Measurements from ENCODE around the gene UBE2N.
A peak's percentile ranks its signal among the peaks of the same experiment; 100 is the strongest.
"Not testable (repeated sequence)": the region's sequence is repeated elsewhere in the genome, so short reads cannot be mapped to it uniquely, and the experiment has no call there.

Gene UBE2N

DNA sequence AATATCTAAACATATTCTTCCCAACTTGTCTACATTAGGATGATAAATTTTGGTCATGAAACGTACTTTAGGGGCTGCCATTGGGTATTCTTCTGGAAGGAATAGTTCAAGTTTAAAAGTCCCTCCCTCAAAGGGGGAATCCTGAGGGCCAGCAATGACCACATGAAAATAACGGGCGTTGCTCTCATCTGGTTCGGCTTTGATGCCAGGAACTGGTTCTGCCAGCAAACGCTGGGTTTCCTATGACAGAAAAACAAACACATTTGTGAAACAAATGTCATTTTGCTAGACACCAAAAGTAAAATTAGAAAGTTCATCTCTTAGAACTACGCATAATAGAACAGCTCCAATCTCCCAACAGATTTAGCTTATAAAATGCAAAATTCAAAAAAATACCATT is 30.7 kb downstream of the UBE2N start:
- DNase-seq (ENCODE audit: low read depth), result not testable (repeated sequence)

DNA sequence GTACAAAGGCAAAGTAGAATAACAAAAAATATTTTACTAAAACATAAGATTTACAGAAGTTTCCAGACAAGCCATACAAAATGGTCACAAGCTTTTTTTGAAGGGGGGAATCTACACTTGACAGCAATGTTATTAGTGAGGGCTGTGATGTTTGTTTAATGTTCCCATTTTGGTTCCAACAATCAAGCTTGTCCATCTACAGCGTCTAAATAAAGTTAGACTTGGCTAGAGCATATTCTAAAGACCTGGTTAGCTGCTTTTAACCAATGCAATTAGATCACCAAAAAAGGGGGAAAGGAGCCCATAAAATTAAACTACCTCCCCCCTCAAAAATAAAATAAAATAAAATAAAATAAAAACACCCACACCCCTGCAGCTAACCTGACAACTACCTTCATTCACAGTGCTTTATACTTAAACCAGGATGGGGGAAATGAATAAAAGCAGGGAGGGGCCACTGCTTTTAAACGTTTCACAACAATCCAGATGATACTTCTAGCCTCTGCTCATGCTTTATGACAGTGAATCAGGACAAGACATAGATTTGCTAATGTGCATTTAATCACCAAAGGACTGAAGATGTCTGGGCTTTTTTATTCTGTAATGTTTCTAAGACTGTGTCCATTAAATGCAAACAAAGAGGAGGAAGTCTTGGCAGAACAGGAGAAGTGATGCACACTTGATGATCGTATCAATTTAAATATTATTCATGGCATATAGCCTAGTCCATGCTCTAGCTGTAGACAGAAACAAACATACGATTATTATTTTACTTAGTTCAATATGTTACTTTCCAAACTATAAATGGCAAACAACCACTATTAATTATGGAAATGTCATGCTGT is 32.2 kb downstream of the UBE2N start:
- DNase-seq (ENCODE audit: low read depth), result not testable (repeated sequence)

DNA sequence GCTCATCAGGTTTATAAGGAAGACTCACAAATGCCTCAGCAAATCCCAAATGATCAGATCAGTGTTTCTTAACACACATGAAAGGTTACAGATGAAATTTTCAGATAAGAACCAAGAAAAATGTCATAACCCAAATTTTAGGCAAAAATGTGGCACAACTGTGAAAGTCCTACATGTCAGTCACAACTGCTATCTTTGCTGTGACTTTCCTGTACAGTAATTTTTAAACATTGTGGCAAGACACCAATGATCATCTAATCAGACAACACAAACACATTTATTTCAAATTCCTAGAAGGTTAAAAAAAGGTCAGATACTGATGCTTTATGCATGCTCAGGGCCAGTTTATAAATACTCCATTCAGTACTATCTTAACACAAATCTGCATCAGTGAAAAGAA is 32.9 kb downstream of the UBE2N start:
- no peak for DNase-seq (ENCODE audit: low read depth)

DNA sequence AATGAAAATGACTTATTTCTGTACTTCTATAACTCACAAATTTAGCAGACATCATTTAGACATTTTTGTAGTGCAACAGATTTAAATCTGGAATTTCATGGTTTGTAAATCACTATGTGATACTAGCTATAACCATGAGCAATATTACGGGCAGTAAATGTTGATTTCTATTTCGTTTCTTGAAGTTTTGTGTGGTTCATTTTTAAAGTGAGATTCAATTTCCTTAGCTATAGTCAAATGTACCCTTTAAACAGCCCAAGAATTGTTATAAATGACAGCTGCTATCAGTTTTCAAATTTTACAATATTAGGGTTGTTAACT is 33.8 kb downstream of the UBE2N start:
- DNase-seq (ENCODE audit: low read depth), result no peak

DNA sequence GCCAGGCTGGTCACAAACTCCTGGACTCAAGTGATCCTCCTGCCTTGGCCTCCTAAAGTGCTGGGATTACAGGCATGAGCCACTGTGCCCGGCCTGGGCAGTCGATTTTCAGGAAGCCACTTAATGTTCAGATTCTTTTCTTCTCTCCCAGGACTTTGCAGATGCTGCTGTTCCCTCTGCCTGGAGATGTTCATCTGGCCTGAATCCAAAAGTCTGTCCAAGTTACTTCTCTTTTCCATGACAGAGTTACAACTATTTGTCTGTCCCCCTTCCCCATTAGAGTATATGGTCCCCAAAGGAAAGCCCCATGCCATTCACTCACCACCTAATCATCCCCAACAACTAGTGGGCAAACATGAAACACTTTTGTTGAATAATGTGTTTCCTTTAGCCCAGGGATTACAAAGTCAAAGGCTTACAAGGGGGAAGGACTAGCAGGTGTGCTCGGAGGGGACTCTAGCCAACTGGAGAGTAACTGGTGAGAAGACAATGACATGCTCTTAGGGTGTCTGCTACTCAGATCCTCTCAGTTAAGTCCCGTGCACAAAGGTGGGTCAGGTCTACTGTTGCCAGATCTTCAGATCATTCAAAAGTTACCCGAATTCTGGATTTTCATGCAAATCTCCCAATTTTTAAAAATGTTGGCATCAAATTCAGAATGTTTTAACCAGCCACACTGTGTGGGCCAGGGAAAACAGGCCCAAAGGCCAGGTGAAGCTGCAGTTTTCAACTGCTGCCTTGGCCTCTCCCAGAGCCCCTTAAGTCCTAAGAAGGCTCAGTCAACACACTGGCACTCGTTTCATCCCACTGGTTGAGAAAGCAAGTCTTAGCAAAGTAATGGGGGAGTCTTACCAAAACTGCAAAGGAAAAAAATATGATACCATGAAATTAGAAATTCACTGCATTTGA is 34.4 kb downstream of the UBE2N start:
- DNase-seq (ENCODE audit: low read depth), result no peak

DNA sequence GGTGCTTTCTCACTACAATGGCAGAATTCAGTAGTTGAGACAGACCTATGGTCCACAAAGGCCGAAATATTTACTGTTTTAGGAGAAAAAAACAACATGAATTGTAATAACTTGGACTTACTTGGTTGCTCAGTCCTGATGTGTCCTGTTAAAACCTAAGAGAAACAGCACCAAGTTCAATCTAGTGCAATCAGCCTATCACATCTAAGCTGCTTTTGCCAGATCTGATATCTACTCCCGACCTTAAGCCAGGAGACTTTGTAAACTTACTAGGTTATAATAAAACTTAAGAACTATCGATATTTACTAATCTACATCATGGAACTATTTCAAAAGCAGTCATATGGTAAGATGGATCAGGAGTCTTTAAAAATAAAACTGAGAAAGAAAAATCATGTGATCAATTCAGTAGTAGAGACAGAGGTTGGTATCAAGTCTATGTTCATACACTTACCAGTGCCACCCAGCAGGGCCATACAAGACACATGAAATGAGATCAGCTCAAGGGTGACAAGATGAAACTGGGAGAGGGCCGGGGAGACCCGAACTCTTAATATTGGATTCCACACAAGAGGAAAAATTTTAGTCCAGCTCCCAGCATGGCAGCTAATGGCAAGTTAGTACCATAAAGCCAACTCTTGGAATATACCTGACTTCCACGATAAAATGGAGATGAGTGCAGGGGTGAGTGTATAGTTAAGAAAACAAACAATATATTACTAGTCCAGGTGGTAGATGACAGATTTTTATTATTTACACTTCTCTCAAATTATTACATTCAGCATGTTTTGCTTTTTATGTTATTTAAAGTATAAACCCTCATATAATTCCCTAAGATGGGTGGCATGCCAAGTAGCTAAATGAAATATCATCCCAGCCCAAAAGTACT is 36.5 kb downstream of the UBE2N start:
- DNase-seq (ENCODE audit: low read depth), result no peak

DNA sequence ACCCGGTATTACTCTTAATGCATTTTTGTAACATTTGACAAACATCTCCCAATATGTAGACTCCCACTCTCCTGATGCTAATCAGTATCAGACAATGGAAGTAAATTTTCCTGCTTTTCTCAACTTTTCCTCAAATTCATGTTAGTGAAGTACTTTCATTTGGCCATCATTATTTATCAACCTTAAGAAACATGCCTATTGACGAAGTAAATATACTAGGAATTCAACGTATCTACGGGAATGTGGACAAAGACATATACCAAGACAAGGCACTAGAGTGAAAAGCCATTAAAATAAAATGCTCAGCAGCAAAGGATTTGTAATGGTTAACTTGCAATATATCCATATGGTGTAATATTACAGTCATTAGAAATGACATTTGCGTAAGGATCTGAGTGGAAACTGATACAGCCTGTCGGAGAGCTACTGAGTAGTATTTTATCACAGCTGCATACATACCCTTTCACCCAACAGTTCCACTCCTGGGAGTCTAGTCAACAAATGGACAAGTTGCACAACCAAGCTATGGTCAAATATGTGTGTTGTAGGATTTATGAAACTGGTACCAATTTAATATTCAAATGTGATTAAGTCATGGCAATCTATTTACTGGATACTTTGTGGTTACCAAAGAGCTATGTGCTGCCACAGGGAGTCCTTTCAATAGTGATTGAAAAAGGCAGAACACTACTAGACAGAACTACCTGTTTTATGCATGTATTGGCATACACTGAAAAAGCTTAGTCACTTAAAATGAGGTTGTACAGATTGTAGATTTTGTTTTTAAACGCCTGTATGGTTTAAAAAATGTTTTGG is 37.6 kb downstream of the UBE2N start:
- peak; percentile 70 for DNase-seq (ENCODE audit: low read depth)

DNA sequence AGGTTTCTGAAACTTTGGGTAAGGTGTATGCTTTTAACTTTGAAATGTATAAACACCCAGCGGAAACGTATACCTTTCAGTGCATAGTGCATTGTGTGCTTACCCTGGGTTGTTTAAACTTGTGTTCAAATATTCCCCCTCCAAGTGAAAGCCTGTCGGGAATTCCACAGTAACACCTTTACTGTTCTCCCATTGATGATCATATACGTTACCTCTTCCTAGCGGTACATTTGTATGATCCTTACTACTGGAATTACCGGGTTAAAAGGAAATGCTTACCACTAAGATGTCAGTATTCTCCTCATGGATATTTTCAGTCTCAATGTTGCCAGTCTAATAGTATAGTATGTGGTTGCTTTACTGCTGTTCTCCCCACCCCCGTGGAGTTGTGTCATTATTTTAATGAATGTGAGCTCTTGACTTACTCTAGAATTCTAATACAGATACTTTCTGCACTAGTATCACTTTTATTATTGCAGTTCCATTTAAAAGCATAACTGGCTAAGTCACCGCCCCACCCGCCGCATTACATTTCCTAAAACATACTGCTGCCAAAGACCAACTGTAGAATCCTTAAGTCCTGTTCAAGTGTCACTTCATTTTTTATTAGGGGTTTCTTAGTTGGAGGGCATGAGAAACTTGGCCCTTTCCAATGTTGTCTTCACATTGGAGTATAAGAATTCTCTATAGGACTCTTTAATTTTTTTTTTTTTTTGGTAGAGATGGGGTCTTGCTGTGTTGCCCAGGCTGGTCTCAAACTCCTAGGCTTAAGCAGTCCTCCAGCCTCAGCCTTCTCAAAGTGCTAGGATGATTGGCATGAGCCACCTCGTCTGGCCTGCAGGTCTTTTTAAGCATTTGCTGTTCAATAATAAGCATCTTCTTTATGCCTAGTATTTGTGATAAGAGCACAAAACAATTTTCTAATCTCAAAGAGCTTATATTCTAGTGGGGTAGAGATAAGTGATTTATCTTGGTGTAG is 39.1 kb downstream of the UBE2N start:
- DNase-seq (ENCODE audit: low read depth), result no peak

DNA sequence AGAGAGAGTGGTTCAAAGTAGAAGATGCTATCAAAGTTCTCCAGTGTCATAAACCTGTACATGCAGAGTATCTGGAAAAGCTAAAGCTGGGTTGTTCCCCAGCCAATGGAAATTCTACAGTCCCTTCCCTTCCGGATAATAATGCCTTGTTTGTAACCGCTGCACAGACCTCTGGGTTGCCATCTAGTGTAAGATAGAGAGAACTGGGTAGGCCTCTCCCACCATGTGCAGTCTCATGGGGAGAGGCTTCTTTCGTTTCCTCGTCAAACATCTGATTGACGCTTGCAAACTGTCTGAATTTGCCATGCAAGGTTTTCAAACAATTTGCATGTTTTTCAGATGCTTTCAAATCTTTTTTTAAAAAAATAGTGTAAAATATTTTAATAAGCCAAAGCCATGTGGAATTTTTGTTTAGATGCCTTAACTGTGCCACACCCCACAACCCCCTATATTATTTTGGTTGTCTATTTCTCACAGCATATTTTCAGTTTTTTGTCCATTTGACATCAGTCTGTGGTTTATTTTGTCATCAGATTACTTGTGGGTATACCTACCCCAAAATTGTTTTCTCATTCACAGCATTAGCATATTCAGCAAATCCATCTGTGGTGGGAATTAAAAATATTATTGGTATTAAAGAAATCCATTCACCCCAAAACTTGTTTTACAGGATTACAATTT is 42.4 kb downstream of the UBE2N start:
- not testable (repeated sequence) for DNase-seq (ENCODE audit: low read depth)

DNA sequence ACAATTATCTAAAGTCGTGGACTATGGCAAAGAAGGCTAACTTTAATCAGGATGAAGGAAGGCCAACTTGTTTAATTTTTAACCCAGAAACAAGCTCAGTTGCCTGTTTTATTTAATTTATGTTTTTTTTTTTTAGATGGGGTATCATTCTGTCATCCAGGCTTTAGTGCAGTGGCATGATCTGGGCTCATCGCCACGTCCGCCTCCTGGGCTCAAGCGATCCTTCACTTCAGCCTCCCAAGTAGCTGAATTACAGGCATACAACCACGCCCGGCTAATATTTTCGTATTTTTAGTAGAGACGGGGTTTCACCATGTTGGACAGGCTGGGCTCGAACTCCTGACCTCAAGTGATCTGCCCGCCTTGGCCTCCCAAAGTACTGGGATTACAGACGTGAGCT is 44.3 kb downstream of the UBE2N start:
- DNase-seq (ENCODE audit: low read depth), result no peak

DNA sequence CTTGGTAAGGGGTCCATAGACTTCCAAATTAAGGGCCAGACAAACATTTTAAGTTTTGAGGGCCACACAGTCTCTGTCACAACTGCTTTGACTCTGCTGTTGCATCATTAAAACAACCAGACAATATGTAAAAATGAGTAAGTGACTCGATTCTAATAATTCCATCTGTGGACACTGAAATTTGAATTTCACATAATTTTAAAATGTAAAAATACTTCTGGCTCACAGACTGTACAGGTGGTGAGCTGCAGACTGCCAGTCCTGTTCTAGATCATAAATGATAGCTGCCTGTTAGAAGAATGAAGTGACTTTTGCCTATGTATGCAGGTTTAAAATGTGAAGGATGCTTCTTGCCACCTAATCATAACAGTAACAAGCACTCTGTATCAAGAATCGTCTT is 48.3 kb downstream of the UBE2N start:
- no peak for DNase-seq (ENCODE audit: low read depth)

DNA sequence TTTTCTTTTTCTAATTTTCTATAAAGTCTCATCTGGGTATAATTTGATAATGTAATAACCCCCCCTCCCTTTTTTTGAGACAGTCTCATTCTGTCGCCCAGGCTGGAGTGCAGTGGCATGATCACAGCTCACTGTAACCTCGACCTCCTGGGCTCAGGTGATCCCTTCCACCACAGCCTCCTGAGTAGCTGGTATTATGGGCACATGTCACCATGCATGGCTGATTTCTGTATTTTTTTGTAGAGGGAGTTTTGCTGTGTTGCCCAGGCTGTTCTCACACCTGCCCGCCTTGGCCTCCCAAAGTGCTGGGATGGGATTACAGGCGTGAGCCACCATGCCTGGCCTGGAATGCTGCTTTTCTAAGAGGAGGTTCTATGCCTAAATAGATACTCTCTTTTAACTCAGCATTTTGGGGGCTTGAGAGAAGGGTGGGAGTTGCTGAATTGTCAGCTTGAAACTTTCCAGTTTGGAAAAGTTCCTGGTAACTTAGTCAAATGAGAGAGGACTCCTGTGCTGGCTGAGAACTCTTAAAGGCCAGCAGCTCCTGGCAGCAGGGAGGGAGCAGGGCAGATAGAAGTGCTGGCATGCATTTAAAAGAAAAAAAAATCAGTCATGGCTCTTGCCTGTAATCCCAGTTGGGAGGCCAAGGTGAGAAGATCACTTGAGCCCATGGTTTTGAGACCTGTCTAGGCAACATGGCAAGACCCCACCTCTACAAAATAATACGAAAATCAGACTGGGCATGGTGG is 51.0 kb downstream of the UBE2N start:
- no peak for DNase-seq (ENCODE audit: low read depth)

DNA sequence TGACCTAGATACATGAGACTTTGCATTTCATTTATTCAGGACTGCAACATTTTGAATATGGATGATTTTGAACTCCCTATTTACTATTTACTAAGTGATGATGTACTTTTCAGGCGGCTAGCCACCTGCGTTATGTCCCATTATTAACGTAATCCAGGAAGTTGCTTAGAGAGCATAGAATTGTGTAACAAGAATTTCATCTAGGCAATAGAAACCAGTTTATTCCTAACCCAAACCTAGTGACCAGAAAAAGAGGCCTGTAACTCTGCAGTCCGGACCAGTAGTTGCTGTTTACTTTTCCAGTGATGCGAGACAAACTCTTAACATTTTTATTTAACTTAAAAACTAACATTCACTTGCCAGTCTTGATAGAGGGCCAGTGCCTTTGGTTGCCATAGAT is 51.7 kb downstream of the UBE2N start:
- DNase-seq (ENCODE audit: low read depth), result no peak

DNA sequence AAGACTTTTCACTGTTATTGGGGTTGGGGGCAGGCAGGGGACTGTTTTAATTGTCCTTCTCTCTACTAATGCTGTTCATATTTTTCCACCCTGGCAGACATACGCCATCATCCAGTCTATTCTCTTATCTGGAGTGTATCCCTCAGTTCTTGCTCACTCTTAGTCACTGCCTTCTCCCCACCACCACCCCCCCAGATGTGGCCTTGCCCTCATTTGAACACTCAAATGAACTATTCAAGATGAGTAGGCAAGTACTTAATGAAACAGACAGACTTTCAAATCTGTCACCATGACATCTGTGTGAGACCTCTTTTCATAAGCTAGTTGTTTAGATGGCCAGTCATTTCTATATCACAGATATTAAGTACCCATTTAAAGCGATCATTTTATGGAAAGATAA is 54.0 kb downstream of the UBE2N start:
- DNase-seq (ENCODE audit: low read depth), result peak; percentile 84

DNA sequence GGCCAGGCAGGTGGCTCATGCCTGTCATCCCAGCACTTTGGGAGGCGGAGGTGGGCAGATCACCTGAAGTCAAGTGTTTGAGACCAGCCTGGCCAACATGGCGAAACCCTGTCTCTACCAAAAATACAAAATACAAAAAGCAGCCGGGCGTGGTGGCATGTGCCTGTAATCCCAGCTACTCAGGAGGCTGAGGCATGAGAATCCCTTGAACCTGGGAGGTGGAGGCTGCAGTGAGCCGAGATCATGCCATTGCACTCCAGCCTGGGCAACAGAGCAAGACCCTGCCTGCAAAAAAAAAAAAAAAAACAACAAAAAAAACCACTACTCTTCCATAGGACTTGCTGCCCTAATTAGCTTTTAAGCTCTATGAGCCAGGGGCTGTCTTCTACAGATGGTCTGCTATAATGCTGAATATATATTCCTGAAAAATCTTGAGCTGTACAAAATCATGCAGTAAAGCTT is 59.7 kb downstream of the UBE2N start:
- not testable (repeated sequence) for DNase-seq (ENCODE audit: low read depth)

DNA sequence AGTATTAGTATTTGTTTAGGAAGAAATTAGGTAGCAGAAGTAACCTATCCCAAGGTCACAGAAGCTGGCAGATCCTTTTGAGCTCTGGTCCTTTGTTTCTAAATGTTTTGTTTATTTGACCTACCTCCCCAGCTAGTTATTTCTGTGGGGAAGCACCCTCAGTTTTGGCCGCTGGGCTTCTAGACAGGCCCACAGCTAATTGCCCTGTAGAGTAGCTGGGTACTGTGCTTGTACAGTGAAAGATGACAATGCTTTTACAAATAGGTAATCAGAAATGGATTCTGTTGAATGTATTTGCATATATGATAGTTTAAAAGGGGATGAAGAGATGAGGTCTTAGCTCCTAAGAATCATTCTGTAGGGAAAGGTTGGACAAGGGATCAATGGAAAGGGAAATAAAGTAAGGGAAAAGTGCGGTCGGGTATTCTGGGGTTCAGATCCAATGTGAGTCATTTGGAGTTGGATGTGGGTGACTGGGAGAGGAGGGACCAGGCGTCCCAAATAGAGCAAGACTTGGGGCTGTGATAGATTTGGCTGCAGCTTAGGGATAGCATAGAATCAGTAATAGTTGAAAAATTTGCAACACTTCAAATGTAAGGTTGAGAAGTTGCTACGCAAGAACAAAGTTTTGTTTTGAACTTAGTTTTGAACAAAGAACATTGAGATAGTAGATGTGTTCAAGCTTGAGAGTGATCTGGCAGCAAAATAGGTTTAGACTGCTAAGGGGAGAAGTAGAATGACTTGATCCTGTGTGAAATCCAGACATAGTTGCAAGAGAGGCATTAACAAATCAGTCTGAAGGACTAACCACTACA is 60.4 kb downstream of the UBE2N start:
- DNase-seq (ENCODE audit: low read depth), result no peak

DNA sequence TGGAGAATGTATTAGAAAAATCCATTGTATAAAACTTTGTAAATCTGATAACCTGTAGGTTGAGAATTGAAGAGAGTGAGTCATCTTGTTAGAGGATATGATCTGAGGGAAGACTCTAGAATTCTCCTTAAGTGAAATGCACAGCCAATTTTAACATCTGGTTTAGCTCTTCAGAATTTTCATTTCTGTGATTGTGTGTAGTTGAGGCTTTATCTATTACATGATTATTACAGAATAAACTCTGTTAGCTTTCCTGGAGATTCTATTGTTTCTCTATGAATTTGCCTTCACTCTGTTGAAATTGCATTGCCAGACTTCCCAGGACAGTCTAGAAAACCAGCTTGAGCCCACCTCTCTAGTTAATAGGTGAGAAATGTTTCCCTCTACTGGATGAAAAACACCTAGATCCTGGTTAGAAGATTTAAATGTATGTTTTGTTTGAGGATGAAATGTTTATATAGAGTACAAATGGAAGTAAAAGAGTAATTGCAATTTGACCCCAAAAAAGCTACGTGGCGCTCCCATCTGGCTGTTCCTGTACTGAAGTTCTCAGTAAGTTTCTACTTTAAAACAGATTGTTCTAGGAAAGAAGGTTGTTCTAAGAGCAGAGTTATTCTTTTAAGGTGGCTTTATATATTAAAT is 61.1 kb downstream of the UBE2N start:
- DNase-seq (ENCODE audit: low read depth), result peak; percentile 39

All from amniotic epithelial cell (primary cell).